Measurements from ENCODE around the gene GLB1L3.

GLB1L3 gene

DNA sequence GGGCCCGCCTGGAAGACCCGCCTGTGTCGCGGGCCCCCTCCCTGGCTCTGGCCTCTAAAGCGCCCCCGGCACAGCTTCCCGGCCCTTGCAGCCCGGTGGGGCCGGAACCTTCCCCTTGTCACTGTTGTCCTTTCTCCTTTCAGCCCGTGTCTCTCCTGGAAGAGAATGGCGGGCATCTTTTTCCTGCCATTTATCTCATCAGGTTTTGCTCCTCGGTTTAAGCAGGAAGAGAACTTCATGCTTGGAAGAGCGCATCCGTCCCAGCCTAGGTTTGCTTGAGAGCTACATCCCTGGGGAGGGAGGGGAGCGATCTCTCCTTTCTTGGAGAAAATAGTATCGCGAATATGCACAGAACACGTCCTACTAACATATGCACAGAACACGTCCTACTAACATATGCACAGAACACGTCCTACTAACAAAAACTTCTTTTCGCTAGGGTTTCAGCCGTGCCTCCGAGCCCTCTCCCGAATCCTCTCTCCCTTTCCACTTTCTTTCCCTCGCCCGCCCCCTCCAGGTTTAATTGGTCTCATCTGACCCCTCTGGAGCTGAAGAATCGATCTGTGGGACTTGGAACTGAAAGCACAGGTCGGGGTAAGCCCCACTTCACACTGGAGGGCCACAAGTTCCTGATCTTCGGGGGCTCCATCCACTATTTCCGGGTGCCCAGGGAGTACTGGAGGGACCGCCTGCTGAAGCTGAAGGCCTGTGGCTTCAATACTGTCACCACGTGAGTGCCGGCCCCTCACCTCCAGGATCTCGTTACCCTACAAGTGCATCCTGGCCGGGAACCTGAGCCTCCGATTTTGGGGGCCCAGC lies 1.2 kb downstream of the GLB1L3 start:
- TF ChIP-seq, protein P1, sequence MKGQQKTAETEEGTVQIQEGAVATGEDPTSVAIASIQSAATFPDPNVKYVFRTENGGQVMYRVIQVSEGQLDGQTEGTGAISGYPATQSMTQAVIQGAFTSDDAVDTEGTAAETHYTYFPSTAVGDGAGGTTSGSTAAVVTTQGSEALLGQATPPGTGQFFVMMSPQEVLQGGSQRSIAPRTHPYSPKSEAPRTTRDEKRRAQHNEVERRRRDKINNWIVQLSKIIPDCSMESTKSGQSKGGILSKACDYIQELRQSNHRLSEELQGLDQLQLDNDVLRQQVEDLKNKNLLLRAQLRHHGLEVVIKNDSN (IDR thresholded peaks at IDR 0.05) = no peak
- TF ChIP-seq YY1 (IDR thresholded peaks at IDR 0.05; ENCODE audit: low read depth) = no peak

DNA sequence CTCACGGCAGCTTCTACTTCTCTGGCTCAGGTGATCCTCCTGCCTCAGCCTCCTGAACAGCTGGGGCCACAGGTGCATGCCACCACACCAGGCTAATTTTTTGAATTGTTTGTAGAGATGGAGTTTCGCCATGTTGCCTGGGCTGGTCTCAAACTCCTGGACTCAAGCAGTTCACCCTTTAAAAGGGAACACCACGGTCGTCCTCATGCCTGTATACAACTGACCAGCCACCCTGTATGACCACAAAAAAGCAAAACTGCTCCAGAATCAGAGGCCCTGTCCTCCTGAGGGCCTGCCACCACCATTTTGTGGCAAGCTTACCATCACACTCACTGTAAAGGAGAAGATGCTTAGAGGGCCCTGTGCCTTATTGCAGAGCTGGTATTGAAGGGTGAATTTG lies 2.2 kb downstream of the GLB1L3 start:
- TF ChIP-seq, protein P1 (IDR thresholded peaks at IDR 0.05) = no peak
- TF ChIP-seq CREB1 (IDR thresholded peaks at IDR 0.05; ENCODE audit: low read depth) (no peak), YY1 (IDR thresholded peaks at IDR 0.05; ENCODE audit: low read depth) (no peak), NFIC (IDR thresholded peaks at IDR 0.05) (no peak), EGR1 (IDR thresholded peaks at IDR 0.05) (no peak), EP300 (IDR thresholded peaks at IDR 0.05; ENCODE audit: borderline replicate concordance) (no peak), RAD21 (IDR thresholded peaks at IDR 0.05; ENCODE audit: low read depth) (no peak), TCF12 (IDR thresholded peaks at IDR 0.05; ENCODE audit: low read depth) (no peak), FOXM1 (IDR thresholded peaks at IDR 0.05; ENCODE audit: borderline replicate concordance, low read depth) (no peak), TAF1 (IDR thresholded peaks at IDR 0.05; ENCODE audit: low read depth) (no peak), TEAD4 (IDR thresholded peaks at IDR 0.05) (no peak), CEBPB (IDR thresholded peaks at IDR 0.05) (no peak), ZBTB7A (IDR thresholded peaks at IDR 0.05; ENCODE audit: low read depth) (no peak)
- TF ChIP-seq, protein P2, sequence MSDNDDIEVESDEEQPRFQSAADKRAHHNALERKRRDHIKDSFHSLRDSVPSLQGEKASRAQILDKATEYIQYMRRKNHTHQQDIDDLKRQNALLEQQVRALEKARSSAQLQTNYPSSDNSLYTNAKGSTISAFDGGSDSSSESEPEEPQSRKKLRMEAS (IDR thresholded peaks at IDR 0.05) = no peak
- TF ChIP-seq, protein P3, sequence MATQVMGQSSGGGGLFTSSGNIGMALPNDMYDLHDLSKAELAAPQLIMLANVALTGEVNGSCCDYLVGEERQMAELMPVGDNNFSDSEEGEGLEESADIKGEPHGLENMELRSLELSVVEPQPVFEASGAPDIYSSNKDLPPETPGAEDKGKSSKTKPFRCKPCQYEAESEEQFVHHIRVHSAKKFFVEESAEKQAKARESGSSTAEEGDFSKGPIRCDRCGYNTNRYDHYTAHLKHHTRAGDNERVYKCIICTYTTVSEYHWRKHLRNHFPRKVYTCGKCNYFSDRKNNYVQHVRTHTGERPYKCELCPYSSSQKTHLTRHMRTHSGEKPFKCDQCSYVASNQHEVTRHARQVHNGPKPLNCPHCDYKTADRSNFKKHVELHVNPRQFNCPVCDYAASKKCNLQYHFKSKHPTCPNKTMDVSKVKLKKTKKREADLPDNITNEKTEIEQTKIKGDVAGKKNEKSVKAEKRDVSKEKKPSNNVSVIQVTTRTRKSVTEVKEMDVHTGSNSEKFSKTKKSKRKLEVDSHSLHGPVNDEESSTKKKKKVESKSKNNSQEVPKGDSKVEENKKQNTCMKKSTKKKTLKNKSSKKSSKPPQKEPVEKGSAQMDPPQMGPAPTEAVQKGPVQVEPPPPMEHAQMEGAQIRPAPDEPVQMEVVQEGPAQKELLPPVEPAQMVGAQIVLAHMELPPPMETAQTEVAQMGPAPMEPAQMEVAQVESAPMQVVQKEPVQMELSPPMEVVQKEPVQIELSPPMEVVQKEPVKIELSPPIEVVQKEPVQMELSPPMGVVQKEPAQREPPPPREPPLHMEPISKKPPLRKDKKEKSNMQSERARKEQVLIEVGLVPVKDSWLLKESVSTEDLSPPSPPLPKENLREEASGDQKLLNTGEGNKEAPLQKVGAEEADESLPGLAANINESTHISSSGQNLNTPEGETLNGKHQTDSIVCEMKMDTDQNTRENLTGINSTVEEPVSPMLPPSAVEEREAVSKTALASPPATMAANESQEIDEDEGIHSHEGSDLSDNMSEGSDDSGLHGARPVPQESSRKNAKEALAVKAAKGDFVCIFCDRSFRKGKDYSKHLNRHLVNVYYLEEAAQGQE (IDR thresholded peaks at IDR 0.05; ENCODE audit: low read depth) = no peak

DNA sequence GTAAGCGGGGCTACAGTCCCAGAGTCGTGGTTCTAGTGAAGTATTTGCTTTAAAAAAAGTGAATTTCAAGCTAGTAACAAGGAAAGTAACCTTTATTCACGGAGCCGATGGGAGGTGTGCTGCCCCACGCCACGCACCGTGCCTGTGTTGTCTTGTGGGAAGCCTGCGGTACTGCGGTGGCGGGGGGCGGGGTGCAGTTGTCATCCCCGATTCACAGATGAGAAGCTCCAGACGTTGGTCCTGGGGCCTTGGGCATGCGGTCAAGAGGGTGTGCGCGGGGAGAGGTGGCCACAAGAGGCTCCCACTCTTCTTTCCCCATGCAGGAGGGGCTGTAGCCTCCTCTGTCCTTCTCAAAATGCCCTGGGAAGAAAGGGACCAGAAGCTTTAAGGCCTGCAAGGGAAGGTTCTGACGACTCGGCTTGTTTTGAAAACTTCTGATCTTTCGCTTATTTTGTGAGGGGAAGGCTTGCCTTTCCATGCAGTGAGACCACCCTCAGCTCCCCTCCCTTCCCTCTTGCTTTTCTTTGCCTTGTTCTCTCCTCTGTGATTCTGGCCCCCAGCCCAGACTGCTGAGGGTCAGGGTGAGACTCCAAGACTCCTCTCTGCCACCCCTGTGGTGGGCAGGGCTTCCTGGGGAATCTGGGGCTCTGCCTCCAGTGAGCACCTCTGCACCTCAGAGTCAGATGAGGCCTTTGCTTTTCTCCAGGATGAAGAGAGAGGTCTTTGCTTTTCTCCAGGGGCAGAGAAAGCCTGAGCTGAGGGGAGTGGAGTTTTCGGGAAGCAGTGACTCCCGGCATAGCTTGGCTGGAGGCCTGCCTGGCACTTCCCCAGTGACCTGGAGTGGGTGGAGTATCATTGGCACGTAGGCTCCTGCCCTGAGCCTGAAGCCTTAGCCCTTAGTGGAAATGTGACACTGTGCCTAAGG lies 6.2 kb downstream of the GLB1L3 start:
- TF ChIP-seq TAF1 (IDR thresholded peaks at IDR 0.05; ENCODE audit: low read depth) = no peak
- TF ChIP-seq EGR1 (IDR thresholded peaks at IDR 0.05) = no peak
- no peak for TF ChIP-seq YY1 (IDR thresholded peaks at IDR 0.05; ENCODE audit: low read depth)
- no peak for TF ChIP-seq EP300 (IDR thresholded peaks at IDR 0.05; ENCODE audit: borderline replicate concordance)
- no peak for TF ChIP-seq NFIC (IDR thresholded peaks at IDR 0.05)
- TF ChIP-seq FOXM1 (IDR thresholded peaks at IDR 0.05; ENCODE audit: borderline replicate concordance, low read depth) = no peak

DNA sequence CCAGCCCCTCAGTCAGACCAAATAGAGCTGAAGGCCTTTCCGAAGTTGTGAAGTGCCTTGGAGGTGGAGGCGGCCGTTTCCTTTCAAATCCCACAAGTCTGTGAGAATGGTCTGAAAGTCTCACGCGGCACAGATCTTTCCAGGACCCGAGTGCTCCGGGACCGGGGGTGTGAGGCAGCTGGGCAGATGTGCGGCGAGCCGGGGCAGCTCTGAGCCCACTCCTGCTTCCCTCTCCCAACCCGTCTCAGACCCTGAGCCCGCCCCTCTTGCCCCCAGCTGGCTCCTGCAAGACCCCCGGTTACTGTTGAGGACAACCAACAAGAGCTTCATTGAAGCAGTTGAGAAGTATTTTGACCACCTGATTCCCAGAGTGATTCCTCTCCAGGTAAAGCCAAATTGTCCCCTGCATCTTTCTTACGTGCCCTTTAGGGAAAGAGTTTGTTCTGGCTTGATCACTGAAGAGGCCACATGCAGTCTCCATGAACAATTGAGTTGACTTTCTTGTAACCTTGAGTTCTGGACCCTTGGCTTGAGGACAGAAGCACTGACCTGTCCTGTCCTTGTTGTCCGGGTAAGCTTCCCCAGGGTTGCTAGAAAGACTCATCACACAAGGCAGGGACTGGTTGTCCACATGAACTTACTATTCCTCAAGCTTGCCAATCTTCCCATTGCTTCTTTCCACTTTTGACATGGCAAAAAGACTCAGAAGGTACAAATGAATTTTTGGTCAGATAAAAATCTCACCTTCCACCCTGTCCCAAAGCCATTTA lies 7.5 kb downstream of the GLB1L3 start:
- TF ChIP-seq CEBPB (IDR thresholded peaks at IDR 0.05) = no peak
- no peak for TF ChIP-seq EP300 (IDR thresholded peaks at IDR 0.05; ENCODE audit: borderline replicate concordance)
- TF ChIP-seq TAF1 (IDR thresholded peaks at IDR 0.05; ENCODE audit: low read depth) = no peak
- TF ChIP-seq, protein P3 (IDR thresholded peaks at IDR 0.05; ENCODE audit: low read depth) = no peak
- TF ChIP-seq FOXM1 (IDR thresholded peaks at IDR 0.05; ENCODE audit: borderline replicate concordance, low read depth) = no peak

DNA sequence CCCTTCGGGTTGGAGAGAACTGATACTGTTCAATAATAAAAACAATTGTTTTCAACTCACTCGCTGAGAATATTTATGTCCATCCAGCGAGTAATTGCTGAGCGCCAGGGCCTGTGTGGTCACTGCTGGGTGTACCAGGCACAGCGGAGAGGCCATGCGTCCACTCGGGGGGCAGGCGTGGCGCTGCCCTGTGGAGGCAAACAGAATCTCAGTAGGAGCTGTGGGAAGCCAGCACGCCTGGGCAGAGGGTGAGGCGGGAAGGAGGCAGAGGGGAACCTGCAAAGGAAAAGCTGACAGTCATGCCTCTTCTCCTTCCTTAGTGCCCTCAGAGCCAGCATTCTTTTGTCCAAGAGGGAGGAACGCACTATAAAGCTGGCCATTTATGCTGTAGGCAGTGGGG lies 11.4 kb downstream of the GLB1L3 start:
- TF ChIP-seq ZBTB7A (IDR thresholded peaks at IDR 0.05; ENCODE audit: low read depth) = no peak

DNA sequence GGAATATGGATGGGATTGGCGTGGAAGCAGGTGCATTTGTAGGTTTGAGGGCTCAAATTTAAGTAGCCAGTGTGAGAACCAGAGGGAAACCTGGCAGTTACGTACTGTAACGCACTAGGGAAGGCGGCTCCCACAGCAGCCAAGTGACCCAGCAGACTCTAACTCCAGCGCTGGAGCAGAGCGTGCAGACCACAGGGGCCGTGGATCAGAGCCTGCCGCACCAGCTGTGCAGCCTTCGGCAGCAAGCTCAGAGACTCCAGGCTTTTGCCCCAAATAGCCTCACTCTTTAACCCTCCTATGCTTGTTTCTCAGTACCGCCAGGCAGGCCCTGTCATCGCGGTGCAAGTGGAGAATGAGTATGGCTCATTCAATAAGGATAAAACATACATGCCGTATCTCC lies 12.3 kb downstream of the GLB1L3 start:
- TF ChIP-seq TAF1 (IDR thresholded peaks at IDR 0.05; ENCODE audit: low read depth) (no peak), CEBPB (IDR thresholded peaks at IDR 0.05) (no peak), ZBTB7A (IDR thresholded peaks at IDR 0.05; ENCODE audit: low read depth) (no peak), RAD21 (IDR thresholded peaks at IDR 0.05; ENCODE audit: low read depth) (no peak), EGR1 (IDR thresholded peaks at IDR 0.05) (no peak), TCF12 (IDR thresholded peaks at IDR 0.05; ENCODE audit: low read depth) (no peak), YY1 (IDR thresholded peaks at IDR 0.05; ENCODE audit: low read depth) (no peak), TEAD4 (IDR thresholded peaks at IDR 0.05) (no peak), FOXM1 (IDR thresholded peaks at IDR 0.05; ENCODE audit: borderline replicate concordance, low read depth) (no peak), NFIC (IDR thresholded peaks at IDR 0.05) (no peak), CREB1 (IDR thresholded peaks at IDR 0.05; ENCODE audit: low read depth) (no peak), EP300 (IDR thresholded peaks at IDR 0.05; ENCODE audit: borderline replicate concordance) (no peak)
- TF ChIP-seq, protein P1 (IDR thresholded peaks at IDR 0.05) = no peak
- TF ChIP-seq, protein P2 (IDR thresholded peaks at IDR 0.05) = no peak
- TF ChIP-seq, protein P3 (IDR thresholded peaks at IDR 0.05; ENCODE audit: low read depth) = no peak

Data from Ishikawa (cell line).